OCI-LY7 (cell line): Measurements from ENCODE around the gene SLC2A10. TPM values are rescaled to one million over a fixed set of nuclear protein-coding genes. Genes with fewer than 3 reads are reported as not detected.
A peak's percentile ranks its signal among the peaks of the same experiment; 100 is the strongest.

Experiments used
- BruUV-seq: library from RNA; stranded (reverse); fragments of 400-500 nt; replicated peaks from 2 replicates; lab custom pipeline; 2021; lab: Mats Ljungman, UMichigan
- CTCF ChIA-PET: fragments of 300-600 bp; sonication (Branson Sonifier 250); formaldehyde crosslinking; loops from one replicate; lab custom pipeline; 2022; ENCODE audit warnings: antibody characterized with exemption; ENCODE audit not compliant: unreplicated experiment; lab: Charles Lee
- POLR2A ChIA-PET: fragments of 300-600 bp; sonication (Branson Sonifier 250); formaldehyde crosslinking; loops from one replicate; lab custom pipeline; 2022; ENCODE audit warnings: antibody characterized with exemption; lab: Charles Lee
- DNase-seq: peaks from one replicate; pipeline ENCODE4 v3.0.0-alpha.2; 2015; ENCODE audit warnings: low spot score
- H2AFZ ChIP-seq: fragments of 200-600 bp; sonication (generic), shearing (Covaris generic); 2 replicates; pipeline ENCODE4 v1.6.1; 2014; ENCODE audit warnings: mild to moderate bottlenecking, antibody characterized with exemption, low read length, moderate library complexity
- H3K27ac ChIP-seq: fragments of 200-600 bp; sonication (generic); 2 replicates; pipeline ENCODE4 v1.5.1; 2014; ENCODE audit warnings: mixed run types, low read depth, mild to moderate bottlenecking, moderate library complexity, low read length, inconsistent platforms; ENCODE audit not compliant: poor library complexity, severe bottlenecking
- H3K36me3 ChIP-seq: fragments of 200-600 bp; sonication (generic); 2 replicates; pipeline ENCODE4 v1.6.1; 2014; ENCODE audit warnings: mild to moderate bottlenecking, antibody characterized with exemption, low read length, moderate library complexity, mixed read lengths; ENCODE audit not compliant: insufficient read depth
- H3K4me1 ChIP-seq: fragments of 200-600 bp; sonication (generic); 2 replicates; pipeline ENCODE4 v1.5.1; 2014; ENCODE audit warnings: mild to moderate bottlenecking, low read length; ENCODE audit not compliant: insufficient read depth, poor library complexity, severe bottlenecking
- H3K4me2 ChIP-seq: fragments of 200-600 bp; sonication (generic); 2 replicates; pipeline ENCODE4 v1.6.1; 2014; ENCODE audit warnings: mild to moderate bottlenecking, low read length
- H3K4me3 ChIP-seq: fragments of 200-600 bp; sonication (generic); 2 replicates; pipeline ENCODE4 v1.5.1; 2014; ENCODE audit warnings: mild to moderate bottlenecking, low read depth, low read length; ENCODE audit not compliant: poor library complexity, severe bottlenecking
- H3K79me2 ChIP-seq: fragments of 200-600 bp; sonication (generic); 2 replicates; pipeline ENCODE4 v1.6.1; 2016; ENCODE audit warnings: low read depth, mild to moderate bottlenecking, low read length, moderate library complexity, mixed read lengths; ENCODE audit not compliant: insufficient read depth
- H3K9me2 ChIP-seq: fragments of 200-600 bp; sonication (generic); 2 replicates; pipeline ENCODE4 v1.6.1; 2016; ENCODE audit warnings: mild to moderate bottlenecking, low read length, mixed read lengths; ENCODE audit not compliant: insufficient read depth
- H3K9me3 ChIP-seq: fragments of 200-600 bp; sonication (generic); 2 replicates; pipeline ENCODE4 v1.6.1; 2014; ENCODE audit warnings: mild to moderate bottlenecking, mixed run types, low read length, mixed read lengths
- H4K20me1 ChIP-seq: fragments of 200-600 bp; sonication (generic); 2 replicates; pipeline ENCODE4 v1.6.1; 2014; ENCODE audit warnings: mild to moderate bottlenecking, antibody characterized with exemption, low read length, moderate library complexity, mixed read lengths; ENCODE audit not compliant: insufficient read depth
- CTCF ChIP-seq: fragments of 200-600 bp; sonication (generic); conservative IDR thresholded peaks from 2 replicates; pipeline ENCODE4 v1.5.1; 2014; ENCODE audit warnings: mild to moderate bottlenecking, antibody characterized with exemption, low read length, moderate library complexity, mixed read lengths
- EZH2phosphoT487 ChIP-seq: fragments of 200-600 bp; sonication (generic); IDR thresholded peaks from 2 replicates; pipeline ENCODE4 v1.6.1; 2018; ENCODE audit warnings: low read depth, borderline replicate concordance, mild to moderate bottlenecking, mixed run types, antibody characterized with exemption, low read length, moderate library complexity, mixed read lengths
- intact Hi-C: fragments of 100-400 bp; cut with micrococcal nuclease; formaldehyde crosslinking; loops from one replicate; pipeline ENCODE4 v1.10.0; 2022; ENCODE audit not compliant: unreplicated experiment
- total RNA-seq, 2 experiments: library from RNA; depleted of rRNA in 1 of 2; stranded (reverse); fragments of >200 nt in 1 of 2; shearing (Covaris generic) in 1 of 2; gene quantifications; 2 replicates each; pipeline ENCODE4 v1.2.3, GENCODE V29; 2014 to 2022

The SLC2A10 gene
- total RNA-seq, 2 experiments from 2014 or later = not detected

DNA sequence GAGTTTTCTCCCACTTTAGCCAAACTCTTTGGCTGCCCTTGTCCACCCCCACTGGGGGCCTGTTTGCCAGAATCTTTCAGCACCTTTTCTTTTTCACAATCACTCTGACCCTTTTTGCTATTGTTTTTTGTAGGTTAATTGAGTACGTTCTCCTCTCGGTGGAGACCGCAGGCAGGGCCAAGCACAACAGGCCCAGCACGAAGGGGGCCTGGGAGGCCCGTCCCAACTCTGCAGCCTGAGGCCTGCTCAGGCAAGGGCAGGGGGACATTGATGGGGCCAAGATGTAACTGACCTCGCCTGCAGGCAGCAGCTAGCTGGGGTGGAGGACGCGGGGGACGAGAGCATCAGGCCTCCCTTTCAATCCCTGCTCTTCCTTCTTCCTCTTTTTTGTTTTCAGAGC, 47.7 kb downstream of the SLC2A10 start:
- CTCF ChIA-PET = no interaction called here
- H2AFZ ChIP-seq = no peak overlapping the region
- no peaks in the 10 kb centered on the region for H3K79me2 ChIP-seq
- BruUV-seq = no TSS peak
- no peaks in the 10 kb centered on the region for H3K9me3 ChIP-seq
- DNase-seq = no peak
- H3K4me2 ChIP-seq = no peak overlapping the region
- H4K20me1 ChIP-seq = no peaks in the 10 kb centered on the region
- no peak overlapping the region for H3K4me3 ChIP-seq
- intact Hi-C loops = no loop called here
- POLR2A ChIA-PET = no interaction called here
- H3K9me2 ChIP-seq = no peaks in the 10 kb centered on the region
- H3K4me1 ChIP-seq = peaks cover 38% of the 10 kb centered on the region
- H3K36me3 ChIP-seq = no peaks in the 10 kb centered on the region
- TF ChIP-seq EZH2phosphoT487 (no peak), CTCF (no peak)
- no peak overlapping the region for H3K27ac ChIP-seq

DNA sequence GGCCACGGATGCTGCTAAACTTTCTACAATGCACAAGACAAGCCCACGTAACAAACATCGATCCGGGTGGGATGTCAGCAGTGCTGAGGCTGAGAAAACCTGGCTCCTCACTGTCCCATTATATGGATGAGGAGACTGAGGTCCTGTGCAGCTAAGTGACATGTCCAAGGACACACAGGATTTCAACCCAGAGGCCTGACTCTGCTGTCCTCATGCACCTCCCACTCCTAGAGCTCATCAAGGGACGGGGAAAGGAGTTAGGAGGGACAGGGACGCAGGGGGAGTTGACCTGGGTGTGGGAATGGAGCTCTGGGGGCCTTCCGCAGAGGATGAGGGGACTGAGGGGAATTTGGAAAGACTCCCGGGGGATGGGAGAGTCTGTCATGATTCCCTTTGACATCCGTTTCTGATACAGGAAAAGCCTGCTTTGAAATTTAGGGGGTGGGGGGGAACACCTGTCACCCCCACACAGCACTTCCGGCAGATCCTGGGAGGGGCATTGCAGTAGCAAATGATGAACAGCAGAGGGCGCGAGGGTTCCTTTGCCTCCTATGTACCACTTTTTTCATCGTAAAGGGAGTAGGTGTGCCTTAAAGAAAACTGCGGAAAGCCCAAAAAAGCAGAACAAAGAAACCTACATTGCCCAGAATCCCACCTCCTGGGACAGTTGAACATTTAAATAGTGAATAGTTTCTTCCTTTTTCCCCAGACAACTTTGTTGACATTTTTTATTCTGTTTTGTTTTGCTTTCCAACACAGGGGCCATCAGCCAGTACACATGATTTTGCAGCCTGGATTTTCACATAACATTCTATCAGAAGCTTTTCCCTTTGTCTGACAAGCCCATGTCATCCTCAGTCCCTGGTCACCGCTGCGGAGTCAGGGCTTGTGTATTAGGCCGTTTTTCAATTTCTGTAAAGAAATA, 48.6 kb downstream of the SLC2A10 start:
- H3K4me1 ChIP-seq = peaks cover 38% of the 10 kb centered on the region
- intact Hi-C loops = loop anchor here (1.0 to 2.0 kb wide), 2 partner anchors 263 to 392 kb away; no protein-coding TSS in a partner anchor
- H3K4me2 ChIP-seq = no peak overlapping the region
- H3K9me2 ChIP-seq = no peaks in the 10 kb centered on the region
- no peaks in the 10 kb centered on the region for H3K36me3 ChIP-seq
- peak; percentile 82 for DNase-seq
- ChIA-PET POLR2A (no interaction called here), CTCF (no interaction called here)
- H4K20me1 ChIP-seq = no peaks in the 10 kb centered on the region
- no peak overlapping the region for H3K4me3 ChIP-seq
- H3K79me2 ChIP-seq = no peaks in the 10 kb centered on the region
- no peaks in the 10 kb centered on the region for H3K9me3 ChIP-seq
- TF ChIP-seq EZH2phosphoT487 (no peak), CTCF (peak; percentile 97)
- H2AFZ ChIP-seq = no peak overlapping the region; the same call in 1 of the 2 replicates
- no peak overlapping the region for H3K27ac ChIP-seq
- no TSS peak for BruUV-seq
